HCT116 (cell line): ENCODE data around the gene PREX1. TPM values are rescaled to one million over a fixed set of nuclear protein-coding genes. Genes with fewer than 3 reads are reported as not detected.

Source experiments
- ATAC-seq: fragments of 200-7000 bp; cut with Tn5 transposase; 2 replicates; pipeline ENCODE4 v1.9.1; 2020; ENCODE audit warnings: mild to moderate bottlenecking, moderate library complexity
- BruUV-seq: library from RNA; stranded (reverse); fragments of 400-500 nt; replicated peaks from 2 replicates; lab custom pipeline; 2021; lab: Mats Ljungman, UMichigan
- CTCF ChIA-PET: fragments of 300-600 bp; sonication (Branson Sonifier 250); formaldehyde crosslinking; loops from one replicate; lab custom pipeline; 2021; ENCODE audit warnings: antibody characterized with exemption; lab: Charles Lee
- POLR2A ChIA-PET: fragments of 300-600, 350-600 bp; sonication (Branson Sonifier 250); formaldehyde crosslinking; loops from one replicate; lab custom pipeline; 2021; ENCODE audit warnings: antibody characterized with exemption; lab: Charles Lee
- RAD21 ChIA-PET, 2 experiments: fragments of 300-600 bp; sonication (Branson Sonifier 250); formaldehyde crosslinking; loops; one replicate each; lab custom pipeline; 2023; ENCODE audit warnings: low total read pairs in 2 of 2; ENCODE audit not compliant: uncharacterized antibody in 2 of 2, unreplicated experiment in 2 of 2, low non-redundant PET in 1 of 2; lab: Charles Lee
- DNase-seq: peaks from one replicate; pipeline ENCODE4 v3.0.0-alpha.2; 2010; ENCODE audit warnings: low read depth, low spot score
- H2AFZ ChIP-seq: fragments of 200-600 bp; shearing (Covaris generic), sonication (generic); 2 replicates; pipeline ENCODE4 v1.6.1; 2017; ENCODE audit warnings: low read depth, mixed run types, mixed read lengths, antibody characterized with exemption, low read length; ENCODE audit not compliant: poor library complexity, severe bottlenecking
- H3K27ac ChIP-seq: 2 replicates; pipeline ENCODE4 v1.5.1; 2012; ENCODE audit warnings: low read depth, low read length
- H3K27me3 ChIP-seq: fragments of 200-600 bp; sonication (generic); 2 replicates; pipeline ENCODE4 v1.6.1; 2016; ENCODE audit warnings: mixed run types, low read length, mixed read lengths; ENCODE audit not compliant: insufficient read depth
- H3K36me3 ChIP-seq, 2 experiments: fragments of 200-500 bp in 1 of 2; fragments of 200-600 bp in 1 of 2; sonication (Bioruptor generic) in 1 of 2; sonication (generic) in 1 of 2; 2 replicates each; pipeline versions ENCODE4 v1.5.1 to v1.6.1; 2014 to 2016; ENCODE audit warnings: low read length in 2 of 2, inconsistent platforms in 1 of 2, mixed read lengths in 1 of 2, mixed run types in 1 of 2; ENCODE audit not compliant: insufficient read depth in 2 of 2, control insufficient read depth in 1 of 2
- H3K4me1 ChIP-seq, 2 experiments: fragments of 200-600 bp in 1 of 2; sonication (generic) in 1 of 2; 2 replicates each; pipeline versions ENCODE4 v1.5.1 to v1.6.1; 2012 to 2017; ENCODE audit warnings: low read length in 2 of 2, inconsistent platforms in 1 of 2, mild to moderate bottlenecking in 1 of 2, mixed read lengths in 1 of 2, mixed run types in 1 of 2, moderate library complexity in 1 of 2; ENCODE audit not compliant: insufficient read depth in 2 of 2, control insufficient read depth in 1 of 2
- H3K4me2 ChIP-seq: fragments of 200-600 bp; sonication (generic); 2 replicates; pipeline ENCODE4 v1.6.1; 2017; ENCODE audit warnings: mixed run types, low read length, mixed read lengths
- H3K4me3 ChIP-seq, 2 experiments: fragments of 200-600 bp in 1 of 2; sonication (generic) in 1 of 2; replicated peaks in 1 of 2; 2 replicates each; pipeline ENCODE4 v1.5.1; 2011 to 2016; ENCODE audit warnings: low read length in 2 of 2, control low read depth in 1 of 2, low read depth in 1 of 2, mild to moderate bottlenecking in 1 of 2, mixed read lengths in 1 of 2, mixed run types in 1 of 2
- H3K79me2 ChIP-seq: fragments of 200-600 bp; sonication (generic); 2 replicates; pipeline ENCODE4 v1.6.1; 2017; ENCODE audit warnings: mild to moderate bottlenecking, mixed run types, low read length, moderate library complexity, mixed read lengths; ENCODE audit not compliant: insufficient read depth
- H3K9ac ChIP-seq: fragments of 200-600 bp; sonication (generic); 2 replicates; pipeline ENCODE4 v1.6.1; 2016; ENCODE audit warnings: low read length, mixed read lengths
- H3K9me2 ChIP-seq: fragments of 200-600 bp; sonication (generic), shearing (Covaris generic); 2 replicates; pipeline ENCODE4 v1.6.1; 2017; ENCODE audit warnings: mixed run types, mild to moderate bottlenecking, moderate library complexity; ENCODE audit not compliant: insufficient read depth
- H3K9me3 ChIP-seq, 2 experiments: fragments of 200-500 bp in 1 of 2; fragments of 200-600 bp in 1 of 2; sonication (Bioruptor generic) in 1 of 2; sonication (generic) in 1 of 2; 2 replicates each; pipeline ENCODE4 v1.6.1; 2014 to 2017; ENCODE audit warnings: low read length in 2 of 2, mixed read lengths in 2 of 2, inconsistent platforms in 1 of 2, low read depth in 1 of 2, mild to moderate bottlenecking in 1 of 2, mixed run types in 1 of 2, moderate library complexity in 1 of 2; ENCODE audit not compliant: control insufficient read depth in 1 of 2, insufficient read depth in 1 of 2
- H4K20me1 ChIP-seq: fragments of 200-600 bp; sonication (generic), shearing (Covaris generic); 2 replicates; pipeline ENCODE4 v1.6.1; 2017; ENCODE audit warnings: mixed run types, mild to moderate bottlenecking, moderate library complexity; ENCODE audit not compliant: insufficient read depth
- CEBPB ChIP-seq: IDR thresholded peaks from 2 replicates; pipeline ENCODE4 v1.6.1; 2012; ENCODE audit warnings: low read depth
- CTCF ChIP-seq, 3 experiments: fragments of 200-600 bp in 1 of 3; sonication (generic) in 1 of 3; IDR thresholded peaks in 2 of 3; conservative IDR thresholded peaks in 1 of 3; 2 replicates each; pipeline ENCODE4 v1.5.1; 2012 to 2017; ENCODE audit warnings: low read depth in 2 of 3, low read length in 2 of 3, antibody characterized with exemption in 1 of 3, borderline replicate concordance in 1 of 3, control low read depth in 1 of 3, mild to moderate bottlenecking in 1 of 3, mixed read lengths in 1 of 3, mixed run types in 1 of 3, moderate library complexity in 1 of 3; ENCODE audit not compliant: insufficient read depth in 1 of 3
- EGR1 ChIP-seq: IDR thresholded peaks from 2 replicates; pipeline ENCODE4 v1.6.1; 2012; ENCODE audit warnings: low read depth
- EZH2 ChIP-seq: fragments of 200-600 bp; sonication (generic); IDR thresholded peaks from 2 replicates; pipeline ENCODE4 v1.6.1; 2017; ENCODE audit warnings: antibody characterized with exemption, mixed run types
- EZH2phosphoT487 ChIP-seq: fragments of 200-600 bp; IDR thresholded peaks from 2 replicates; pipeline ENCODE4 v1.6.1; 2018; ENCODE audit warnings: antibody characterized with exemption, borderline replicate concordance
- FOSL1 ChIP-seq: IDR thresholded peaks from 2 replicates; pipeline ENCODE4 v1.6.1; 2012; ENCODE audit warnings: low read depth
- JUND ChIP-seq: IDR thresholded peaks from 2 replicates; pipeline ENCODE4 v1.6.1; 2012
- MAX ChIP-seq: IDR thresholded peaks from 2 replicates; pipeline ENCODE4 v1.6.1; 2012
- POLR2A ChIP-seq: IDR thresholded peaks from 2 replicates; pipeline ENCODE4 v1.7.0; 2011; ENCODE audit warnings: borderline replicate concordance; ENCODE audit not compliant: insufficient read depth, insufficient read length; ENCODE audit errors: extremely low read depth
- POLR2AphosphoS5 ChIP-seq: IDR thresholded peaks from 2 replicates; pipeline ENCODE4 v1.6.1; 2011; ENCODE audit warnings: mild to moderate bottlenecking, low read depth, low read length, moderate library complexity
- RAD21 ChIP-seq: IDR thresholded peaks from 2 replicates; pipeline ENCODE4 v1.6.1; 2012; ENCODE audit warnings: low read depth, mild to moderate bottlenecking
- REST ChIP-seq: IDR thresholded peaks from 2 replicates; pipeline ENCODE4 v1.6.1; 2012; ENCODE audit warnings: low read depth
- SP1 ChIP-seq: IDR thresholded peaks from 2 replicates; pipeline ENCODE4 v1.6.1; 2012; ENCODE audit warnings: low read depth
- SRF ChIP-seq: IDR thresholded peaks from 2 replicates; pipeline ENCODE4 v1.6.1; 2012; ENCODE audit warnings: low read depth
- ZFX ChIP-seq: fragments of 450-650 bp; IDR thresholded peaks from 2 replicates; pipeline ENCODE4 v1.6.1; 2017
- intact Hi-C: fragments of 100-400 bp; cut with micrococcal nuclease; formaldehyde crosslinking; loops from 2 replicates; pipeline ENCODE4 v1.10.0; 2022
- total RNA-seq: library from RNA; stranded (reverse); gene quantifications from one replicate; pipeline ENCODE4 v1.2.1, GENCODE V29; 2021; ENCODE audit not compliant: unreplicated experiment
- TF ChIP-seq, protein P1 (sequence below): IDR thresholded peaks from 2 replicates; pipeline ENCODE4 v1.6.1; 2012

Gene PREX1
- total RNA-seq, 1 experiment from 2014 or later, result 6.1 TPM

DNA sequence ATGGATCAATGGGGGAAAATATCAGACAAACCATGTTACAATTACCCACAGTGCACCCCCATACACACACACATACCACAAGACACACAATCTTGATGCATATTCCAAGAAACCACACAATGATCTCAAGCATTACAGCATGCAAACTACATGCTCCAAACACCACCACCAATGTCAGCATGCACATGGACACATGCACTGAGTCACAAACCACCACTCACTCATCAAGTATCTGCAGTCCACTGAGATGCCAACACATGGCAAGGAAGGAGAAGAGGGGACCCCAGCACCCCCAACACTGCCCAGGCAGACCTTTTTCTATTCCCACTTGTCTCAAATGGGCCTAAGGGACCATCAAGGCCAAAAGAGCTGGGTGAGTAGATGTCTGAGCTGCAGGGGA, 91.6 kb downstream of the PREX1 start:
- Histone ChIP-seq H3K4me2 (no peak overlapping the region), H3K27ac (no peak overlapping the region), H3K9me2 (no peaks in the 10 kb centered on the region), H3K27me3 (no peaks in the 10 kb centered on the region), H3K9ac (no peak overlapping the region), H3K9me3 (no peaks in the 10 kb centered on the region), H4K20me1 (no peaks in the 10 kb centered on the region), H3K79me2 (no peaks in the 10 kb centered on the region), H3K36me3 (no peaks in the 10 kb centered on the region), H2AFZ (no peak overlapping the region)
- RAD21 ChIA-PET, result no interaction called here
- intact Hi-C loops, result no loop called here
- TF ChIP-seq REST, result no peak
- no peak for TF ChIP-seq SRF
- no peak for TF ChIP-seq EGR1
- no peak for TF ChIP-seq POLR2AphosphoS5
- TF ChIP-seq EZH2phosphoT487, result no peak
- TF ChIP-seq MAX, result no peak
- no peak for TF ChIP-seq POLR2A
- TF ChIP-seq, protein P1, sequence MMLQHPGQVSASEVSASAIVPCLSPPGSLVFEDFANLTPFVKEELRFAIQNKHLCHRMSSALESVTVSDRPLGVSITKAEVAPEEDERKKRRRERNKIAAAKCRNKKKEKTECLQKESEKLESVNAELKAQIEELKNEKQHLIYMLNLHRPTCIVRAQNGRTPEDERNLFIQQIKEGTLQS, result no peak
- no peak for TF ChIP-seq JUND
- no peak for TF ChIP-seq CTCF (IDR thresholded peaks at IDR 0.05 in 2 of 3, conservative IDR thresholded peaks at IDR 0.05 in 1 of 3; ENCODE audit: borderline replicate concordance in 1 of 3, insufficient read depth in 1 of 3, low read depth in 2 of 3, low read length in 2 of 3)
- TF ChIP-seq EZH2, result no peak
- no peak for TF ChIP-seq ZFX
- TF ChIP-seq FOSL1, result no peak
- no peak for TF ChIP-seq RAD21
- no peak for TF ChIP-seq SP1
- TF ChIP-seq CEBPB, result no peak
- TF ChIP-seq, all 23 proteins: peak for 0
- DNase-seq (no peak), ATAC-seq (no peak)
- no peak overlapping the region for H3K4me3 ChIP-seq
- no peaks in the 10 kb centered on the region for H3K4me1 ChIP-seq
- no TSS peak for BruUV-seq
- CTCF ChIA-PET, result no interaction called here
- POLR2A ChIA-PET, result no interaction called here
